Measurements from ENCODE around the gene SPRTN.

- TF ChIP-seq FOXP2 (optimal IDR thresholded peaks at IDR 0.05; ENCODE audit: control extremely low read depth, extremely low read length, insufficient read depth) = no peak
- TF ChIP-seq POLR2AphosphoS5 (IDR thresholded peaks at IDR 0.05; ENCODE audit: borderline replicate concordance, low read depth, low read length) = peak; percentile 83
Measured at GRCh38 chr1:231337472-231338269, 422 bp upstream of the SPRTN start, which contains the start of gene EXOC8.
